ENCODE data around the gene VANGL2. TPM values are rescaled to one million over a fixed set of nuclear protein-coding genes. Genes with fewer than 3 reads are reported as not detected.
A peak's percentile ranks its signal among the peaks of the same experiment; 100 is the strongest.

VANGL2 gene
- total and polyA plus RNA-seq, 9 of the 15 experiments (the other 6 are each of a cell fraction or from before 2014, with no cell fraction given): 0.28 to 4.0 (median 0.98) TPM

DNA sequence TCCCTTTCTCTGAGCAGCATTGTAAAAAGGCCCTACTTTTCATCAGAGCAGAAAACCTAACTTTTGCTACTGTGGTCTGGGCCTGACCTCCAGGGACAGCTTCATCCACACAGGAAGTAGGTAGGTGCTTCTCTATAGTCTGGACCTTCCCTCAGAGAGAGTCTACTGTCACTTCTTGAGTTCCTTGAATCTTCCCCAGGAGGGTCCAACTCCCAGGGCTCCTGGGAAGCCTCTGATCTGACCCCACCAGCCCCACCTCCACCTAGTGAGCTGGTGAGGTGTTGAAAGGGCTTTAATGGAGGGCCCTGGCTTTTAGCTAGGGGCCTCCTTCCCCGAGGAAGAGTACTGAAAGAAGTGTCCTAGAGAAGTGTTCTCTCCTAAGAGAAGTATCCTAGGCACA is 2.7 kb upstream of the VANGL2 start:
- Histone ChIP-seq H3K4me1 (replicated peaks in 1 of 2; ENCODE audit: control insufficient read depth in 2 of 2, insufficient read depth in 2 of 2, low read length in 2 of 2) (peaks cover 21 to 42% of the 10 kb centered on the region in 2 experiments; a peak in 4 of 5 replicates), H3K79me2 (ENCODE audit: control insufficient read depth, insufficient read depth, low read length) (no peaks in the 10 kb centered on the region), H4K20me1 (replicated peaks; ENCODE audit: control insufficient read depth, insufficient read depth, low read length) (0 out of 2 replicates have a peak, but pooled peaks cover 4% of the 10 kb centered on the region), H3K27ac (ENCODE audit: extremely low read depth, low read depth, low read length) (no peak overlapping the region), H3K27me3 (ENCODE audit: control insufficient read depth in 2 of 2, insufficient read depth in 2 of 2, low read length in 2 of 2) (peaks cover 0 to 14% of the 10 kb centered on the region in 2 experiments; a peak in 2 of 5 replicates), H3K9me1 (ENCODE audit: control insufficient read depth, insufficient read depth, low read length) (no peaks in the 10 kb centered on the region), H3K36me3 (ENCODE audit: control insufficient read depth, insufficient read depth, low read length) (no peaks in the 10 kb centered on the region), H2AFZ (ENCODE audit: low read depth, low read length) (peak overlapping the region; percentile 14; the same call in 1 of the 2 replicates), H3K9me3 (replicated peaks; ENCODE audit: control insufficient read depth, insufficient read depth, low read depth, low read length) (no peaks in the 10 kb centered on the region), H3K9ac (ENCODE audit: insufficient read depth in 1 of 2, low read depth in 2 of 2, low read length in 2 of 2) (no peak overlapping the region), H3K4me2 (ENCODE audit: insufficient read depth, low read length) (no peak overlapping the region), H3K4me3 (no peak overlapping the region)
- BruUV-seq (replicated peaks): no TSS peak
- in situ Hi-C loops (cut with MboI) (no loop called here), intact Hi-C loops (cut with micrococcal nuclease) (no loop called here)
- WGBS (ENCODE audit: insufficient coverage, low coverage, missing lambda C conversion rate): 22% methylated on average over 1 of the region's 1 CpG
- POLR2A ChIA-PET: interaction anchor here (1.2 to 1.5 kb wide), 2 partner anchors 18 to 194 kb away, joined by 3 to 5 read pairs; no protein-coding TSS in a partner anchor
- FAIRE-seq: no peak
- CTCF ChIA-PET (ENCODE audit: low intra/inter-chr PET ratio): no interaction called here
- no peak for ATAC-seq
- TF ChIP-seq PML (IDR thresholded peaks at IDR 0.05; ENCODE audit: low read length) (no peak), EZH2 (IDR thresholded peaks at IDR 0.05; ENCODE audit: borderline replicate concordance, low read depth, low read length) (no peak), EGR1 (conservative IDR thresholded peaks at IDR 0.05) (no peak), NBN (IDR thresholded peaks at IDR 0.05; ENCODE audit: low read depth) (no peak), ZNF174 (CRISPR knock-in tag; IDR thresholded peaks at IDR 0.05) (no peak), LEF1 (IDR thresholded peaks at IDR 0.05) (no peak), ELF4 (CRISPR knock-in tag; IDR thresholded peaks at IDR 0.05) (no peak), TCFL5 (CRISPR knock-in tag; conservative IDR thresholded peaks at IDR 0.05) (no peak), RCOR1 (IDR thresholded peaks at IDR 0.05; ENCODE audit: borderline replicate concordance in 1 of 2, low read depth in 2 of 2, low read length in 2 of 2) (no peak)
- TF ChIP-seq, protein P1, sequence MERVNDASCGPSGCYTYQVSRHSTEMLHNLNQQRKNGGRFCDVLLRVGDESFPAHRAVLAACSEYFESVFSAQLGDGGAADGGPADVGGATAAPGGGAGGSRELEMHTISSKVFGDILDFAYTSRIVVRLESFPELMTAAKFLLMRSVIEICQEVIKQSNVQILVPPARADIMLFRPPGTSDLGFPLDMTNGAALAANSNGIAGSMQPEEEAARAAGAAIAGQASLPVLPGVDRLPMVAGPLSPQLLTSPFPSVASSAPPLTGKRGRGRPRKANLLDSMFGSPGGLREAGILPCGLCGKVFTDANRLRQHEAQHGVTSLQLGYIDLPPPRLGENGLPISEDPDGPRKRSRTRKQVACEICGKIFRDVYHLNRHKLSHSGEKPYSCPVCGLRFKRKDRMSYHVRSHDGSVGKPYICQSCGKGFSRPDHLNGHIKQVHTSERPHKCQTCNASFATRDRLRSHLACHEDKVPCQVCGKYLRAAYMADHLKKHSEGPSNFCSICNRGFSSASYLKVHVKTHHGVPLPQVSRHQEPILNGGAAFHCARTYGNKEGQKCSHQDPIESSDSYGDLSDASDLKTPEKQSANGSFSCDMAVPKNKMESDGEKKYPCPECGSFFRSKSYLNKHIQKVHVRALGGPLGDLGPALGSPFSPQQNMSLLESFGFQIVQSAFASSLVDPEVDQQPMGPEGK (CRISPR knock-in tag; IDR thresholded peaks at IDR 0.05; ENCODE audit: borderline replicate concordance): no peak
- TF ChIP-seq, protein P2, sequence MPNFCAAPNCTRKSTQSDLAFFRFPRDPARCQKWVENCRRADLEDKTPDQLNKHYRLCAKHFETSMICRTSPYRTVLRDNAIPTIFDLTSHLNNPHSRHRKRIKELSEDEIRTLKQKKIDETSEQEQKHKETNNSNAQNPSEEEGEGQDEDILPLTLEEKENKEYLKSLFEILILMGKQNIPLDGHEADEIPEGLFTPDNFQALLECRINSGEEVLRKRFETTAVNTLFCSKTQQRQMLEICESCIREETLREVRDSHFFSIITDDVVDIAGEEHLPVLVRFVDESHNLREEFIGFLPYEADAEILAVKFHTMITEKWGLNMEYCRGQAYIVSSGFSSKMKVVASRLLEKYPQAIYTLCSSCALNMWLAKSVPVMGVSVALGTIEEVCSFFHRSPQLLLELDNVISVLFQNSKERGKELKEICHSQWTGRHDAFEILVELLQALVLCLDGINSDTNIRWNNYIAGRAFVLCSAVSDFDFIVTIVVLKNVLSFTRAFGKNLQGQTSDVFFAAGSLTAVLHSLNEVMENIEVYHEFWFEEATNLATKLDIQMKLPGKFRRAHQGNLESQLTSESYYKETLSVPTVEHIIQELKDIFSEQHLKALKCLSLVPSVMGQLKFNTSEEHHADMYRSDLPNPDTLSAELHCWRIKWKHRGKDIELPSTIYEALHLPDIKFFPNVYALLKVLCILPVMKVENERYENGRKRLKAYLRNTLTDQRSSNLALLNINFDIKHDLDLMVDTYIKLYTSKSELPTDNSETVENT (CRISPR knock-in tag; IDR thresholded peaks at IDR 0.05): no peak
- DNase-seq (ENCODE audit: extremely low read depth in 1 of 4, low spot score in 3 of 4): no peak

All from K562 (cell line).